Upper lobe of left lung (tissue), 6 donors: ENCODE data around the gene DOCK8. TPM values are rescaled to one million over a fixed set of nuclear protein-coding genes. Genes with fewer than 3 reads are reported as not detected.

Source experiments
- ATAC-seq, 2 donors: fragments of 200-7000 bp; cut with Tn5 transposase; one replicate each; pipeline ENCODE4 v1.9.1; 2022; ENCODE audit warnings: mild to moderate bottlenecking in 2 of 2, moderate library complexity in 2 of 2; ENCODE audit not compliant: low FRiP score in 2 of 2
- DNase-seq, 2 donors: peaks; one replicate each; pipeline ENCODE4 v3.0.0-alpha.2; 2019 to 2020
- H3K27ac ChIP-seq, 4 donors: fragments of 200-600 bp; sonication (generic); one replicate each; pipeline ENCODE4 v1.5.1; 2016 to 2019
- H3K27me3 ChIP-seq, 4 donors: fragments of 200-600 bp; sonication (generic); one replicate each; pipeline ENCODE4 v1.5.1; 2017 to 2019
- H3K36me3 ChIP-seq, 4 donors: fragments of 200-600 bp; sonication (generic); one replicate each; pipeline ENCODE4 v1.5.1; 2016 to 2019
- H3K4me1 ChIP-seq, 4 donors: fragments of 200-600 bp; sonication (generic); one replicate each; pipeline ENCODE4 v1.5.1; 2018 to 2019
- H3K4me3 ChIP-seq, 4 donors: fragments of 200-600 bp; sonication (generic); one replicate each; pipeline ENCODE4 v1.5.1; 2017 to 2019; ENCODE audit warnings: mild to moderate bottlenecking in 2 of 4, moderate library complexity in 1 of 4
- H3K9me3 ChIP-seq, 4 donors: fragments of 200-600 bp; sonication (generic); one replicate each; pipeline ENCODE4 v1.5.1; 2018 to 2019
- CTCF ChIP-seq, 6 experiments: fragments of 450-650 bp in 4 of 6; fragments of 200-600 bp in 2 of 6; sonication (generic) in 2 of 6; IDR thresholded peaks; one replicate each; pipeline ENCODE4 v1.5.1; 2016 to 2019; ENCODE audit warnings: antibody characterized with exemption in 6 of 6
- EP300 ChIP-seq, 4 donors: sonication (generic); formaldehyde crosslinking; IDR thresholded peaks; one replicate each; pipeline ENCODE4 v1.5.1; 2017; ENCODE audit warnings: antibody characterized with exemption in 4 of 4, control low read depth in 2 of 4
- POLR2A ChIP-seq, 4 donors: fragments of 450-650 bp; IDR thresholded peaks; one replicate each; pipeline ENCODE4 v1.5.1; 2016 to 2017; ENCODE audit warnings: antibody characterized with exemption in 4 of 4, mild to moderate bottlenecking in 2 of 4
- POLR2AphosphoS5 ChIP-seq, 2 donors: sonication (generic); formaldehyde crosslinking; IDR thresholded peaks; one replicate each; pipeline ENCODE4 v1.5.1; 2017; ENCODE audit warnings: antibody characterized with exemption in 2 of 2
- WGBS, 2 donors: methylation state at CpG; one replicate each; pipeline ENCODE4 v1.1.5; 2017 to 2018; 5-methylcytosine and 5-hydroxymethylcytosine counted together
- total RNA-seq, 6 donors: library from RNA; depleted of rRNA in 4 of 6; stranded (reverse); fragments of >200 nt in 4 of 6; gene quantifications; one replicate each; pipeline versions ENCODE4 v1.1.0 to v1.2.1, GENCODE V29; 2016 to 2021
- donor health status: DM: no; HTN: no; CAD: no; lungs with moderate emphysema.
- donor health status: DM: no; HTN: yes; CAD: no; lungs with severe emphysema.

DOCK8 gene
- total RNA-seq, 6 donors from 2014 or later, result 44.7 to 103 (median 74.6) TPM

- no peak for DNase-seq
- WGBS, 2 donors, result 63 to 81% methylated on average over 4 of the region's 4 CpGs
- TF ChIP-seq EP300 (IDR thresholded peaks at IDR 0.05) (no peak), CTCF (IDR thresholded peaks at IDR 0.05) (no peak), POLR2AphosphoS5 (IDR thresholded peaks at IDR 0.05) (no peak)
Measured at GRCh38 chr9:237858-238345, 23.2 kb downstream of the DOCK8 start.

GRCh38 chr9:242461-243080, 27.9 kb downstream of the DOCK8 start:
- ATAC-seq (no peak), DNase-seq (no peak)
- TF ChIP-seq POLR2AphosphoS5 (IDR thresholded peaks at IDR 0.05), result no peak
- no peak for TF ChIP-seq EP300 (IDR thresholded peaks at IDR 0.05)
- no peak for TF ChIP-seq POLR2A (IDR thresholded peaks at IDR 0.05)
- TF ChIP-seq CTCF (IDR thresholded peaks at IDR 0.05), result no peak
- Histone ChIP-seq H3K4me3 (no peak overlapping the region), H3K9me3 (no peaks in the 10 kb centered on the region), H3K4me1 (no peaks in the 10 kb centered on the region), H3K36me3 (no peaks in the 10 kb centered on the region), H3K27ac (no peak overlapping the region), H3K27me3 (no peaks in the 10 kb centered on the region)
- 78 to 85% methylated on average over 5 of the region's 5 CpGs for WGBS, 2 donors

More at GRCh38 chr9:237858-238345, 23.2 kb downstream of the DOCK8 start:
- no peaks in the 10 kb centered on the region for H3K9me3 ChIP-seq
- ATAC-seq, result no peak
- H3K27me3 ChIP-seq, result no peaks in the 10 kb centered on the region
- H3K36me3 ChIP-seq, result no peaks in the 10 kb centered on the region
- no peaks in the 10 kb centered on the region for H3K4me1 ChIP-seq
- H3K27ac ChIP-seq, result no peak overlapping the region
- no peak overlapping the region for H3K4me3 ChIP-seq

GRCh38 chr9:248278-248961, 33.8 kb downstream of the DOCK8 start:
- H3K9me3 ChIP-seq, result no peaks in the 10 kb centered on the region
- WGBS, 2 donors, result 83 to 94% methylated on average over 2 of the region's 2 CpGs
- no peak overlapping the region for H3K27ac ChIP-seq
- H3K36me3 ChIP-seq, result no peaks in the 10 kb centered on the region
- H3K4me3 ChIP-seq, result no peak overlapping the region
- H3K4me1 ChIP-seq, result peaks cover 0 to 5% (median 2%) of the 10 kb centered on the region in 4 donors
- ATAC-seq (no peak), DNase-seq (no peak)
- no peaks in the 10 kb centered on the region for H3K27me3 ChIP-seq
- TF ChIP-seq POLR2AphosphoS5 (IDR thresholded peaks at IDR 0.05) (no peak), CTCF (IDR thresholded peaks at IDR 0.05) (no peak)

GRCh38 chr9:249025-249424, 34.4 kb downstream of the DOCK8 start:
- no peak for ATAC-seq
- H3K27me3 ChIP-seq, result no peaks in the 10 kb centered on the region

More at GRCh38 chr9:249025-249424, 34.4 kb downstream of the DOCK8 start:
- H3K36me3 ChIP-seq, result no peaks in the 10 kb centered on the region
- 68 to 73% methylated on average over 3 of the region's 3 CpGs for WGBS, 2 donors
- TF ChIP-seq EP300 (IDR thresholded peaks at IDR 0.05) (no peak), CTCF (IDR thresholded peaks at IDR 0.05) (no peak), POLR2AphosphoS5 (IDR thresholded peaks at IDR 0.05) (no peak), POLR2A (IDR thresholded peaks at IDR 0.05) (no peak)
- H3K9me3 ChIP-seq, result no peaks in the 10 kb centered on the region
- H3K4me1 ChIP-seq, result peaks cover 0 to 5% (median 2%) of the 10 kb centered on the region in 4 donors
- H3K4me3 ChIP-seq, result no peak overlapping the region
- no peak overlapping the region for H3K27ac ChIP-seq
- no peak for DNase-seq
